GM23338 (cell line): ENCODE data around the gene ATP2B1.
"Not testable (repeated sequence)": the region's sequence is repeated elsewhere in the genome, so short reads cannot be mapped to it uniquely, and the experiment has no call there.

Experiments
- CREB1 ChIP-seq: fragments of 250-450 bp; sonication (Bioruptor Pico); IDR thresholded peaks from 2 replicates; pipeline ENCODE4 v1.5.0; 2020; ENCODE audit warnings: low read depth, mild to moderate bottlenecking, moderate library complexity
- EZH2 ChIP-seq: fragments of 200-600 bp; sonication (generic); IDR thresholded peaks from one replicate; pipeline ENCODE4 v1.8.0; 2017; ENCODE audit warnings: antibody characterized with exemption, mild to moderate bottlenecking, low read depth; ENCODE audit not compliant: unreplicated experiment
- EZH2phosphoT487 ChIP-seq: fragments of 200-600 bp; sonication (generic); IDR thresholded peaks from one replicate; pipeline ENCODE4 v1.8.1; 2018; ENCODE audit warnings: antibody characterized with exemption; ENCODE audit not compliant: unreplicated experiment
- TF ChIP-seq, protein P1 (sequence below), 2 experiments: fragments of 200-600 bp in 1 of 2; sonication (generic) in 1 of 2; conservative IDR thresholded peaks; 2 replicates each; pipeline versions ENCODE4 v1.5.1 to v1.6.1; 2016 to 2017; ENCODE audit warnings: antibody characterized with exemption in 2 of 2, low read depth in 2 of 2, mild to moderate bottlenecking in 2 of 2, moderate library complexity in 1 of 2

DNA sequence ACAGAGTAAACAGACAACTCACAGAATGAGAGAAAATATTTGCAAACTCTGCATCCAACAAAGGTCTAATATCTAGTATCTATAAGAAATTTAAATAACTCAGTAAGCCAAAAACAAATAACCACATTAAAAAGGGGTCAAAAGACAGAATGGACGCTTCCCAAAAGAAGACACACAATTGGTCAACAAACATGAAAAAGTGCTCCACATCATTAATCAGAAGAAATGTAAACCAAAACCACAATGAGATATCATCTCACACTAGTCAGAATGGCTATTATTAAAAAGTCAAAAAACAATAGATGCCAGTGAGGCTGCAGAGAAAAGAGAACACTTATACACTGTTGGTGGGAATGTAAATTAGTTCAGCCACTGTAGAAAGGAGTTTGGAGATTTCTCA is 49.3 kb upstream of the ATP2B1 start:
- TF ChIP-seq, protein P1, sequence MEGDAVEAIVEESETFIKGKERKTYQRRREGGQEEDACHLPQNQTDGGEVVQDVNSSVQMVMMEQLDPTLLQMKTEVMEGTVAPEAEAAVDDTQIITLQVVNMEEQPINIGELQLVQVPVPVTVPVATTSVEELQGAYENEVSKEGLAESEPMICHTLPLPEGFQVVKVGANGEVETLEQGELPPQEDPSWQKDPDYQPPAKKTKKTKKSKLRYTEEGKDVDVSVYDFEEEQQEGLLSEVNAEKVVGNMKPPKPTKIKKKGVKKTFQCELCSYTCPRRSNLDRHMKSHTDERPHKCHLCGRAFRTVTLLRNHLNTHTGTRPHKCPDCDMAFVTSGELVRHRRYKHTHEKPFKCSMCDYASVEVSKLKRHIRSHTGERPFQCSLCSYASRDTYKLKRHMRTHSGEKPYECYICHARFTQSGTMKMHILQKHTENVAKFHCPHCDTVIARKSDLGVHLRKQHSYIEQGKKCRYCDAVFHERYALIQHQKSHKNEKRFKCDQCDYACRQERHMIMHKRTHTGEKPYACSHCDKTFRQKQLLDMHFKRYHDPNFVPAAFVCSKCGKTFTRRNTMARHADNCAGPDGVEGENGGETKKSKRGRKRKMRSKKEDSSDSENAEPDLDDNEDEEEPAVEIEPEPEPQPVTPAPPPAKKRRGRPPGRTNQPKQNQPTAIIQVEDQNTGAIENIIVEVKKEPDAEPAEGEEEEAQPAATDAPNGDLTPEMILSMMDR (conservative IDR thresholded peaks at IDR 0.05; ENCODE audit: low read depth in 2 of 2), result not testable (repeated sequence)
- TF ChIP-seq EZH2phosphoT487; CREB1 (CRISPR knock-in tag); EZH2: not testable (repeated sequence)
